SK-N-SH (cell line): ENCODE measurements around the gene PFN1. TPM values are rescaled to one million over a fixed set of nuclear protein-coding genes. Genes with fewer than 3 reads are reported as not detected.

Experiments
- CTCF ChIA-PET: fragments of 300-600, 350-600 bp; formaldehyde crosslinking; extraction: SDS; loops from one replicate; lab custom pipeline; 2021; lab: Yijun Ruan, JAX
- POLR2A ChIA-PET: fragments of 350-600 bp; sonication (Branson Sonifier 250); formaldehyde crosslinking; extraction: SDS; loops from one replicate; lab custom pipeline; 2020; ENCODE audit warnings: antibody characterized with exemption, inconsistent platforms; lab: Yijun Ruan, JAX
- DNase-seq: peaks from one replicate; pipeline ENCODE4 v3.0.0; 2012
- H2AFZ ChIP-seq: fragments of 200-600 bp; sonication (generic); 2 replicates; pipeline ENCODE4 v1.8.1; 2016; ENCODE audit warnings: antibody characterized with exemption, mild to moderate bottlenecking, low read depth
- H3F3A ChIP-seq: fragments of 200-600 bp; sonication (generic); replicated peaks from 2 replicates; pipeline ENCODE3; 2016; ENCODE audit warnings: antibody characterized with exemption, mild to moderate bottlenecking; ENCODE audit not compliant: insufficient read depth
- H3K27ac ChIP-seq, 2 experiments: fragments of 200-500 bp in 1 of 2; fragments of 200-600 bp in 1 of 2; sonication (Bioruptor generic) in 1 of 2; sonication (generic), shearing (Covaris generic) in 1 of 2; 2 replicates each; pipeline versions ENCODE4 v1.5.1 to v1.6.1; 2014 to 2016; ENCODE audit warnings: low read depth in 2 of 2, inconsistent platforms in 1 of 2, low read length in 1 of 2, mild to moderate bottlenecking in 1 of 2, mixed read lengths in 1 of 2
- H3K27me3 ChIP-seq: fragments of 200-600 bp; sonication (generic), shearing (Covaris generic); 2 replicates; pipeline ENCODE4 v1.6.1; 2016; ENCODE audit warnings: mixed run types; ENCODE audit not compliant: insufficient read depth
- H3K36me3 ChIP-seq, 2 experiments: fragments of 200-500 bp in 1 of 2; fragments of 200-600 bp in 1 of 2; sonication (Bioruptor generic) in 1 of 2; sonication (generic) in 1 of 2; replicated peaks in 1 of 2; 2 replicates each; pipeline versions ENCODE3 to v1.5.1; 2014 to 2016; ENCODE audit warnings: low read length in 1 of 2, mild to moderate bottlenecking in 1 of 2; ENCODE audit not compliant: insufficient read depth in 2 of 2, control insufficient read depth in 1 of 2
- H3K4me1 ChIP-seq, 2 experiments: fragments of 200-500 bp in 1 of 2; fragments of 200-600 bp in 1 of 2; sonication (Bioruptor generic) in 1 of 2; sonication (generic), shearing (Covaris generic) in 1 of 2; 2 replicates each; pipeline versions ENCODE4 v1.5.1 to v1.6.1; 2014 to 2016; ENCODE audit warnings: low read depth in 1 of 2, low read length in 1 of 2, mixed run types in 1 of 2; ENCODE audit not compliant: insufficient read depth in 2 of 2, control insufficient read depth in 1 of 2
- H3K4me2 ChIP-seq: fragments of 200-600 bp; sonication (generic), shearing (Covaris generic); 2 replicates; pipeline ENCODE4 v1.6.1; 2017; ENCODE audit warnings: mixed run types
- H3K4me3 ChIP-seq, 2 experiments: fragments of 200-500 bp in 1 of 2; fragments of 200-600 bp in 1 of 2; sonication (Bioruptor generic) in 1 of 2; sonication (generic), shearing (Covaris generic) in 1 of 2; 2 replicates each; pipeline versions ENCODE4 v1.5.1 to v1.8.1; 2014 to 2016; ENCODE audit warnings: low read depth in 2 of 2, inconsistent platforms in 1 of 2, low read length in 1 of 2, mild to moderate bottlenecking in 1 of 2, mixed read lengths in 1 of 2, moderate library complexity in 1 of 2
- H3K79me2 ChIP-seq: fragments of 200-600 bp; sonication (generic); 2 replicates; pipeline ENCODE4 v1.8.1; 2017; ENCODE audit warnings: mild to moderate bottlenecking; ENCODE audit not compliant: insufficient read depth
- H3K9ac ChIP-seq: fragments of 200-600 bp; sonication (generic); 2 replicates; pipeline ENCODE4 v1.6.1; 2017; ENCODE audit warnings: mixed run types
- H3K9me2 ChIP-seq: fragments of 200-600 bp; sonication (generic); 2 replicates; pipeline ENCODE4 v1.6.1; 2017; ENCODE audit warnings: mixed run types
- H3K9me3 ChIP-seq: fragments of 200-600 bp; sonication (generic); 2 replicates; pipeline ENCODE4 v1.6.1; 2017; ENCODE audit warnings: mixed run types, mild to moderate bottlenecking, moderate library complexity
- H4K20me1 ChIP-seq: fragments of 200-600 bp; sonication (generic); 2 replicates; pipeline ENCODE4 v1.6.1; 2017; ENCODE audit warnings: mild to moderate bottlenecking, mixed run types; ENCODE audit not compliant: insufficient read depth
- CTCF ChIP-seq: fragments of 200-600 bp; sonication (generic); IDR thresholded peaks from 2 replicates; pipeline ENCODE4 v1.6.1; 2017; ENCODE audit warnings: antibody characterized with exemption, mild to moderate bottlenecking, moderate library complexity
- ELF1 ChIP-seq: IDR thresholded peaks from 2 replicates; pipeline ENCODE4 v1.4.0; 2012
- EP300 ChIP-seq, 2 experiments: IDR thresholded peaks; 2 replicates each; pipeline versions ENCODE4 v1.4.0 to v1.6.1; 2012; ENCODE audit warnings: borderline replicate concordance in 1 of 2, low read depth in 1 of 2, low read length in 1 of 2
- EZH2phosphoT487 ChIP-seq: fragments of 200-600 bp; sonication (generic); IDR thresholded peaks from 2 replicates; pipeline ENCODE4 v1.6.1; 2017; ENCODE audit warnings: low read depth, mixed run types, mild to moderate bottlenecking, antibody characterized with exemption, moderate library complexity, borderline replicate concordance
- FOSL2 ChIP-seq: IDR thresholded peaks from 2 replicates; pipeline ENCODE4 v1.4.0; 2012; ENCODE audit warnings: low read depth, mild to moderate bottlenecking, moderate library complexity, borderline replicate concordance
- GABPA ChIP-seq: IDR thresholded peaks from 2 replicates; pipeline ENCODE4 v1.4.0; 2012; ENCODE audit warnings: low read depth, mild to moderate bottlenecking
- GATA2 ChIP-seq: sonication (generic); formaldehyde crosslinking; IDR thresholded peaks from 2 replicates; pipeline ENCODE4 v1.5.0; 2020; ENCODE audit warnings: mild to moderate bottlenecking, missing genetic modification reagents
- IRF3 ChIP-seq: fragments of 150-350 bp; IDR thresholded peaks from 2 replicates; pipeline ENCODE4 v1.6.1; 2016; ENCODE audit warnings: mild to moderate bottlenecking, low read depth, low read length
- JUND ChIP-seq: IDR thresholded peaks from 2 replicates; pipeline ENCODE4 v1.4.0; 2012
- MAX ChIP-seq: IDR thresholded peaks from 2 replicates; pipeline ENCODE4 v1.4.0; 2012; ENCODE audit warnings: low read depth
- MXI1 ChIP-seq: IDR thresholded peaks from 2 replicates; pipeline ENCODE4 v1.6.1; 2012; ENCODE audit warnings: mild to moderate bottlenecking, low read depth, low read length, improper control_type of control experiment
- NFIC ChIP-seq: IDR thresholded peaks from 2 replicates; pipeline ENCODE4 v1.4.0; 2012; ENCODE audit warnings: borderline replicate concordance
- RAD21 ChIP-seq: IDR thresholded peaks from 2 replicates; pipeline ENCODE4 v1.6.1; 2012; ENCODE audit warnings: mild to moderate bottlenecking, low read length
- RCOR1 ChIP-seq: fragments of 150-350 bp; IDR thresholded peaks from 2 replicates; pipeline ENCODE4 v1.6.1; 2017; ENCODE audit warnings: antibody characterized with exemption, low read length
- REST ChIP-seq: IDR thresholded peaks from 2 replicates; pipeline ENCODE4 v1.6.1; 2012; ENCODE audit warnings: mild to moderate bottlenecking, low read depth, low read length, moderate library complexity
- RFX5 ChIP-seq: IDR thresholded peaks from 2 replicates; pipeline ENCODE4 v1.6.1; 2012; ENCODE audit warnings: mild to moderate bottlenecking, improper control_type of control experiment, low read length
- RXRA ChIP-seq: IDR thresholded peaks from 2 replicates; pipeline ENCODE4 v1.4.0; 2012; ENCODE audit warnings: low read depth, mild to moderate bottlenecking, borderline replicate concordance
- SMC3 ChIP-seq: IDR thresholded peaks from 2 replicates; pipeline ENCODE4 v1.6.1; 2012; ENCODE audit warnings: low read depth, low read length, improper control_type of control experiment
- TAF1 ChIP-seq: IDR thresholded peaks from 2 replicates; pipeline ENCODE4 v1.6.1; 2012; ENCODE audit warnings: low read depth, mild to moderate bottlenecking, low read length, moderate library complexity, borderline replicate concordance
- TCF12 ChIP-seq: IDR thresholded peaks from 2 replicates; pipeline ENCODE4 v1.4.0; 2012
- YY1 ChIP-seq: IDR thresholded peaks from 2 replicates; pipeline ENCODE4 v1.4.0; 2012; ENCODE audit warnings: low read depth, mild to moderate bottlenecking
- ZBTB33 ChIP-seq: IDR thresholded peaks from 2 replicates; pipeline ENCODE4 v1.4.0; 2012; ENCODE audit warnings: low read depth, borderline replicate concordance
- WGBS: methylation state at CpG from one replicate; pipeline ENCODE4 v1.1.6; 2017; ENCODE audit warnings: low lambda C conversion rate; 5-methylcytosine and 5-hydroxymethylcytosine counted together
- polyA plus RNA-seq, 3 experiments: library from polyadenylated mRNA; depleted of rRNA; stranded (reverse); fragments of >200 nt; gene quantifications; 2 replicates each; pipeline ENCODE4 v1.2.3, GENCODE V29; 2012

PFN1 gene
- 1,627 and 2,484 TPM in 2 replicates for polyA plus RNA-seq (2012; rRNA removed)
- polyA plus RNA-seq (2012; cell fraction: cytosol; rRNA removed): 1,556 and 1,614 TPM in 2 replicates
- 620 and 931 TPM in 2 replicates for polyA plus RNA-seq (2012; cell fraction: nucleus; rRNA removed)

GRCh38 chr17:4948166-4948930, at the start of gene PFN1:
Gene PFN1 (minus strand): TSS chr17:4948530. CDS start chr17:4948394, 136 bp downstream.
- H2AFZ ChIP-seq: peak within 1 kb of the TSS; percentile 64; the same call in 1 of the 2 replicates
- CTCF ChIA-PET: interaction anchor here (0.5 to 1.2 kb wide), 5 partner anchors 8 to 1319 kb away, joined by 3 read pairs; partner anchors contain the start of genes INCA1, KIF1C, RNF167 and SLC25A11
- 2% methylated on average over 17 of the region's 59 CpGs for WGBS
- TF ChIP-seq NFIC: no peak
- TF ChIP-seq TAF1: peak; percentile 95
- TF ChIP-seq FOSL2: no peak
- no peak for TF ChIP-seq GATA2
- TF ChIP-seq ELF1: peak; percentile 76
- no peak for TF ChIP-seq EZH2phosphoT487
- no peak for TF ChIP-seq IRF3
- no peak for TF ChIP-seq RFX5
- TF ChIP-seq CTCF: no peak
- peak in 1 of 2 experiments; percentile 35; a peak in 1 of 4 replicates for TF ChIP-seq EP300 (IDR thresholded peaks at IDR 0.05; ENCODE audit: borderline replicate concordance in 1 of 2, low read depth in 1 of 2, low read length in 1 of 2)
- no peak; the same call in 1 of the 2 replicates for TF ChIP-seq TCF12
- no peak for TF ChIP-seq RCOR1
- no peak for TF ChIP-seq YY1
- TF ChIP-seq MAX: peak; percentile 41
- 0 out of 2 replicates have a peak, but pooled peaks have one; percentile 24 for TF ChIP-seq ZBTB33
- peak; percentile 52; the same call in 1 of the 2 replicates for TF ChIP-seq GABPA
- TF ChIP-seq RAD21: no peak
- TF ChIP-seq REST: no peak; the same call in 1 of the 2 replicates
- TF ChIP-seq SMC3: no peak
- no peak; the same call in 1 of the 2 replicates for TF ChIP-seq RXRA
- TF ChIP-seq MXI1: peak; percentile 32; the same call in 1 of the 2 replicates
- no peak for TF ChIP-seq JUND

More at GRCh38 chr17:4948166-4948930, at the start of gene PFN1:
- H3K4me1 ChIP-seq: peaks cover 30 to 46% of the 10 kb centered on the region in 2 experiments
- H3K9me2 ChIP-seq: no peaks in the 10 kb centered on the region
- H3K4me2 ChIP-seq: peak within 1 kb of the TSS; percentile 98
- H3K79me2 ChIP-seq: peaks cover 76% of the 10 kb centered on the region
- no peaks in the 10 kb centered on the region for H3K27me3 ChIP-seq
- H3K4me3 ChIP-seq: peak within 1 kb of the TSS; percentile 79 to 99
- no peaks in the 10 kb centered on the region for H3K9me3 ChIP-seq
- peaks cover 39% of the 10 kb centered on the region for H4K20me1 ChIP-seq
- POLR2A ChIA-PET: interaction anchor here (0.7 to 4.3 kb wide), 3 partner anchors 19 to 49 kb away, joined by 4 to 32 read pairs (median 5); partner anchors contain the start of genes INCA1, KIF1C and SPAG7
- H3K27ac ChIP-seq: peak within 1 kb of the TSS; percentile 97 to 100
- peaks cover 27 to 32% of the 10 kb centered on the region in 2 experiments for H3K36me3 ChIP-seq
- DNase-seq: peak; percentile 92
- peak within 1 kb of the TSS; percentile 99 for H3K9ac ChIP-seq
- peaks cover 62% of the 10 kb centered on the region for H3F3A ChIP-seq
